PC-9 (cell line): ENCODE data around the gene CYBC1. TPM values are rescaled to one million over a fixed set of nuclear protein-coding genes. Genes with fewer than 3 reads are reported as not detected.

Source experiments
- BruUV-seq: library from RNA; stranded (reverse); fragments of 400-500 nt; replicated peaks from 2 replicates; lab custom pipeline; 2021; lab: Mats Ljungman, UMichigan
- CTCF ChIA-PET: fragments of 300-600 bp; sonication (Branson Sonifier 250); formaldehyde crosslinking; loops from one replicate; lab custom pipeline; 2022; ENCODE audit warnings: antibody characterized with exemption; lab: Charles Lee
- POLR2A ChIA-PET: fragments of 300-600 bp; sonication (Branson Sonifier 250); formaldehyde crosslinking; loops from one replicate; lab custom pipeline; 2022; ENCODE audit warnings: antibody characterized with exemption; ENCODE audit not compliant: unreplicated experiment; lab: Charles Lee
- DNase-seq, 2 experiments: peaks; one replicate each; pipeline versions ENCODE4 v3.0.0 to v3.0.0-alpha.2; 2015 to 2022; ENCODE audit warnings: mixed read lengths in 1 of 2
- H2AFZ ChIP-seq: fragments of 200-600 bp; sonication (generic); 2 replicates; pipeline ENCODE4 v1.8.1; 2017; ENCODE audit warnings: antibody characterized with exemption
- H3F3A ChIP-seq: fragments of 200-600 bp; sonication (generic); 2 replicates; pipeline ENCODE4 v1.8.1; 2017; ENCODE audit warnings: antibody characterized with exemption, mild to moderate bottlenecking, low read depth; ENCODE audit not compliant: insufficient read depth
- H3K27ac ChIP-seq: fragments of 200-600 bp; sonication (generic); 2 replicates; pipeline ENCODE4 v1.6.1; 2016; ENCODE audit warnings: mixed run types
- H3K27me3 ChIP-seq: fragments of 200-600 bp; sonication (generic); 2 replicates; pipeline ENCODE4 v1.6.1; 2016; ENCODE audit warnings: low read depth, mixed run types; ENCODE audit not compliant: insufficient read depth
- H3K36me3 ChIP-seq: fragments of 200-600 bp; sonication (generic); 2 replicates; pipeline ENCODE4 v1.6.1; 2016; ENCODE audit warnings: low read depth, mixed run types
- H3K4me1 ChIP-seq: fragments of 200-600 bp; sonication (generic); replicated peaks from 2 replicates; pipeline ENCODE4 v1.6.1; 2016; ENCODE audit warnings: mixed run types; ENCODE audit not compliant: insufficient read depth
- H3K4me2 ChIP-seq: fragments of 200-600 bp; sonication (generic); 2 replicates; pipeline ENCODE4 v1.6.1; 2017; ENCODE audit warnings: mixed run types
- H3K4me3 ChIP-seq: fragments of 200-600 bp; sonication (generic); 2 replicates; pipeline ENCODE4 v1.6.1; 2016; ENCODE audit warnings: mixed run types
- H3K79me2 ChIP-seq: fragments of 200-600 bp; sonication (generic); 2 replicates; pipeline ENCODE4 v1.6.1; 2017; ENCODE audit warnings: low read depth, mixed run types
- H3K9me2 ChIP-seq: fragments of 200-600 bp; sonication (generic); 2 replicates; pipeline ENCODE4 v1.8.1; 2017; ENCODE audit warnings: mild to moderate bottlenecking; ENCODE audit not compliant: insufficient read depth
- H3K9me3 ChIP-seq: fragments of 200-600 bp; sonication (generic); 2 replicates; pipeline ENCODE4 v1.8.1; 2016; ENCODE audit warnings: low read depth; ENCODE audit not compliant: insufficient read depth
- H4K20me1 ChIP-seq: fragments of 200-600 bp; sonication (generic); 2 replicates; pipeline ENCODE4 v1.8.1; 2017; ENCODE audit not compliant: insufficient read depth
- CTCF ChIP-seq: fragments of 200-600 bp; sonication (generic); conservative IDR thresholded peaks from 2 replicates; pipeline ENCODE4 v1.6.1; 2017; ENCODE audit warnings: mixed run types, antibody characterized with exemption, mild to moderate bottlenecking, moderate library complexity
- EZH2 ChIP-seq: fragments of 200-600 bp; sonication (generic); IDR thresholded peaks from 2 replicates; pipeline ENCODE4 v1.8.0; 2017; ENCODE audit warnings: antibody characterized with exemption, low read depth
- intact Hi-C: fragments of 100-400 bp; cut with micrococcal nuclease; formaldehyde crosslinking; loops from one replicate; pipeline ENCODE4 v1.10.0; 2022; ENCODE audit not compliant: unreplicated experiment
- total RNA-seq: library from RNA; stranded (reverse); gene quantifications from 2 replicates; pipeline ENCODE4 v1.2.3, GENCODE V29; 2021

Gene CYBC1
- total RNA-seq, 1 experiment from 2014 or later, result 78.4 TPM

DNA sequence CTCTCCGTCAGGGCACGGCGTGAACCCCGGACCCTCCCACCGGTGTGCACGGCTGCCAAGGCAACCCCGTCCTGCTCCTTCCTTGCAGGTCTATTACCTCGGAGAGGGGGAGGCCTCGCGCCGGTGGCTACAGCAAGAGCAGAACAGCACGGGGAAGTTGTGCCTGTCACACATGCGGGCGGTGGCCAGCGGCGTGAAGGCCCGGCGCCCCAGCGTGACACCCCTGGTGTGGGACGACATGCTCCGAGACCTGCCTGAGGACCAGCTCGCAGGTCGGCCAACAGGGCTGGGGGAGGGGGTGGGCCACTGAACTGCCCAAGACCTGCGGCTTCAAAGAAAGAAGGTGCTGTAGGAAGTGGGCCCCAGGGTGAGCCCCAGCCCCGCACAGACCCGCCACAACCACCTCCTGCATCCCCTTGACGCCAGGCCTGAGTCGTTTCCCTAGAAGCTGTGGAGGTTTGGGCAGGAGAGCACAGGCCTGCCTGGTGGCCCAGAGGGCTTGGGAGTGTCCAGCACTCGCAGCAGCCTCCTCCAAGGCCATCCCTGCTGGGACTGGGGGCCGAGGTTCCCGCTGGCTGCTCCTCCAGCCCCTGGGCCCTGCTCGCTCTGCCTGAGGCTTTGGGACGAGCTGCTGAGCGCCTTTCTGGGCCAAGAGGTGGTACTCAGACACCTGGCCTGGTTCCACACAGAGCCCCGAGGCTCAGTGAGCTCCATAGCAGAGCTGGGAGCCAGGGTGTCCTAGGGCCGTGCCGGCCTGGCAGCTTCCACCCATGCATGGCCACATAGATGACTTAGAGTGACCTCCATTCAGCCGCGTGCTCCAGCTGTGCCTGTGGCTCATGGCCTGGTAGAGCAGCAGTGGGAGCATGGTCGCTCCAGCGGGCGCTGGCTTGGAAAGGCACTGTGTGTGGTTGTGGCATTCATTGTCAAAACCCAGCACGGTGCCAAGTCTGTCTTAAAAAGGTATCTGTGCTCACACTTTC, 14.7 kb downstream of the CYBC1 start:
- Histone ChIP-seq H3K27me3 (no peaks in the 10 kb centered on the region), H3K79me2 (no peaks in the 10 kb centered on the region), H3K4me1 (no peaks in the 10 kb centered on the region), H3K9me3 (no peaks in the 10 kb centered on the region), H3K27ac (no peak overlapping the region), H3K4me3 (no peak overlapping the region), H3K9me2 (no peaks in the 10 kb centered on the region), H3K36me3 (no peaks in the 10 kb centered on the region), H4K20me1 (no peaks in the 10 kb centered on the region), H3F3A (no peaks in the 10 kb centered on the region), H3K4me2 (no peak overlapping the region), H2AFZ (no peak overlapping the region)
- no peak for DNase-seq
- BruUV-seq, result no TSS peak
- TF ChIP-seq EZH2, result no peak
- intact Hi-C loops, result no loop called here
- ChIA-PET POLR2A (no interaction called here), CTCF (no interaction called here)

DNA sequence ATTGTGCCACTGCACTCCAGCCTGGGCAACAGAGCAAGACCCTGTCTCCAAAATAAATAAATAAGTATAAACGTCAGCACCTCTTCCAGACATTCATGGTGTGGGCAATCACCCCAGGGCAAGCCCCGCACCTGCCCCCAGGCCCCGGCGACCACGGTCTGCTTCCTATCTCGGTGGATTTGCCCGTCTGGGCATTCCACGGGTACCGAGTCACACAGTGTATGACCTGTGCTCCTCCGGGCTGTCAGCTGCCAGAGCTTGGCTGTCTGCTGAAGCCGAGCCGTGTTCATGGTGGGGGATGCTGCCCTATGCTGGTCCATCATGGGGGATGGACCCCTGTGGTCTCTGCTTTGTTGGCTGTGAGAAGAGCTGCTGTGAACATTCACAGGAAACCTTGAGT, 15.4 kb downstream of the CYBC1 start:
- Histone ChIP-seq H3K36me3 (no peaks in the 10 kb centered on the region), H3K9me2 (no peaks in the 10 kb centered on the region), H3K4me2 (no peak overlapping the region), H3K4me1 (no peaks in the 10 kb centered on the region), H2AFZ (no peak overlapping the region), H3K4me3 (no peak overlapping the region), H3K79me2 (no peaks in the 10 kb centered on the region), H4K20me1 (no peaks in the 10 kb centered on the region), H3K9me3 (no peaks in the 10 kb centered on the region), H3F3A (no peaks in the 10 kb centered on the region), H3K27me3 (no peaks in the 10 kb centered on the region), H3K27ac (no peak overlapping the region)
- CTCF ChIA-PET, result no interaction called here
- intact Hi-C loops, result no loop called here
- DNase-seq, result no peak
- no peak for TF ChIP-seq EZH2
- no peak for TF ChIP-seq CTCF
- BruUV-seq, result no TSS peak
- POLR2A ChIA-PET, result no interaction called here

GRCh38 chr17:82434216-82434565, 16.4 kb downstream of the CYBC1 start:
- H3F3A ChIP-seq, result no peaks in the 10 kb centered on the region
- no peaks in the 10 kb centered on the region for H3K27me3 ChIP-seq
- H4K20me1 ChIP-seq, result no peaks in the 10 kb centered on the region
- intact Hi-C loops, result no loop called here
- no peak overlapping the region for H3K4me2 ChIP-seq
- POLR2A ChIA-PET, result no interaction called here
- no peak overlapping the region for H3K27ac ChIP-seq
- no peak overlapping the region for H3K4me3 ChIP-seq
- no peaks in the 10 kb centered on the region for H3K4me1 ChIP-seq
- no peaks in the 10 kb centered on the region for H3K9me3 ChIP-seq
- no TSS peak for BruUV-seq
- no peak overlapping the region for H2AFZ ChIP-seq
- no peak for DNase-seq
- no peaks in the 10 kb centered on the region for H3K36me3 ChIP-seq
- CTCF ChIA-PET, result no interaction called here
- no peak for TF ChIP-seq CTCF
- no peak for TF ChIP-seq EZH2
- no peaks in the 10 kb centered on the region for H3K79me2 ChIP-seq
- no peaks in the 10 kb centered on the region for H3K9me2 ChIP-seq
